Posterior cingulate gyrus (tissue), 11 donors: ENCODE results near the gene RIT2.

Experiments used
- DNase-seq, 10 donors: peaks; one replicate each; pipeline versions ENCODE4 v3.0.0 to v3.0.0-alpha.2; 2020 to 2021; ENCODE audit warnings: mixed read lengths in 3 of 10
- intact Hi-C: fragments of 100-400 bp; cut with DNase I; formaldehyde crosslinking; loops from one replicate; pipeline ENCODE4 v1.15.1; 2023

RIT2 gene

GRCh38 chr18:43092539-43092938 lies 22.9 kb downstream of the RIT2 start:
- intact Hi-C loops = no loop called here
- no peak for DNase-seq

- intact Hi-C loops = no loop called here
- no peak for DNase-seq
Measured at GRCh38 chr18:43081396-43081795, 34.1 kb downstream of the RIT2 start.

- no peak for DNase-seq
- intact Hi-C loops = no loop called here
Measured at GRCh38 chr18:43080671-43081070, 34.8 kb downstream of the RIT2 start.

GRCh38 chr18:43079422-43079821 lies 36.1 kb downstream of the RIT2 start:
- intact Hi-C loops = no loop called here
- DNase-seq = no peak

- intact Hi-C loops = no loop called here
- DNase-seq = no peak
Measured at GRCh38 chr18:43078478-43079092, 36.9 kb downstream of the RIT2 start.

GRCh38 chr18:43077510-43078308 lies 37.8 kb downstream of the RIT2 start:
- intact Hi-C loops = no loop called here
- no peak for DNase-seq

GRCh38 chr18:43073771-43074170 lies 41.7 kb downstream of the RIT2 start:
- no peak for DNase-seq
- intact Hi-C loops = no loop called here

- no peak for DNase-seq
Measured at GRCh38 chr18:43068781-43069180, 46.7 kb downstream of the RIT2 start.

GRCh38 chr18:43067570-43067969 lies 47.9 kb downstream of the RIT2 start:
- intact Hi-C loops = no loop called here
- DNase-seq = no peak

More at GRCh38 chr18:43068781-43069180, 46.7 kb downstream of the RIT2 start:
- intact Hi-C loops = no loop called here

- DNase-seq = peak in 4 of 10 donors; percentile 7 to 52 (median 30)
- intact Hi-C loops = no loop called here
Measured at GRCh38 chr18:43061816-43062215, 53.7 kb downstream of the RIT2 start.

GRCh38 chr18:43061318-43061717 lies 54.2 kb downstream of the RIT2 start:
- DNase-seq = no peak
- intact Hi-C loops = no loop called here

GRCh38 chr18:43060020-43060419 lies 55.5 kb downstream of the RIT2 start:
- no peak for DNase-seq
- intact Hi-C loops = no loop called here

- DNase-seq = no peak
- intact Hi-C loops = no loop called here
Measured at GRCh38 chr18:43054815-43055519, 60.5 kb downstream of the RIT2 start.

- intact Hi-C loops = no loop called here
- no peak for DNase-seq
Measured at GRCh38 chr18:43049021-43049420, 66.5 kb downstream of the RIT2 start.

GRCh38 chr18:43046322-43046721 lies 69.2 kb downstream of the RIT2 start:
- intact Hi-C loops = no loop called here
- peak in 1 of 10 donors; percentile 49 for DNase-seq

- DNase-seq = no peak
- intact Hi-C loops = no loop called here
Measured at GRCh38 chr18:43043626-43044025, 71.9 kb downstream of the RIT2 start.

- intact Hi-C loops = no loop called here
- no peak for DNase-seq
Measured at GRCh38 chr18:43040281-43040680, 75.2 kb downstream of the RIT2 start.

GRCh38 chr18:43034683-43035500 lies 80.6 kb downstream of the RIT2 start:
- no peak for DNase-seq
- intact Hi-C loops = no loop called here

GRCh38 chr18:43031169-43031568 lies 84.3 kb downstream of the RIT2 start:
- intact Hi-C loops = no loop called here
- DNase-seq = no peak

- intact Hi-C loops = no loop called here
- DNase-seq = no peak
Measured at GRCh38 chr18:43029414-43029813, 86.1 kb downstream of the RIT2 start.

- no peak for DNase-seq
- intact Hi-C loops = no loop called here
Measured at GRCh38 chr18:43022874-43023273, 92.6 kb downstream of the RIT2 start.
